Measurements from ENCODE around the gene RELL1.

The RELL1 gene

GRCh38 chr4:37623125-37623524 is 63.1 kb downstream of the RELL1 start:
- no peak for TF ChIP-seq CTCF (IDR thresholded peaks at IDR 0.05; ENCODE audit: low read depth, low read length, missing control alignments)
- DNase-seq (ENCODE audit: extremely low read depth, low read depth), result no peak
- H3K4me3 ChIP-seq (replicated peaks; ENCODE audit: low read depth, low read length), result no peak overlapping the region

- no peak overlapping the region for H3K4me3 ChIP-seq (replicated peaks; ENCODE audit: low read depth, low read length)
- no peak for DNase-seq (ENCODE audit: extremely low read depth, low read depth)
- TF ChIP-seq CTCF (IDR thresholded peaks at IDR 0.05; ENCODE audit: low read depth, low read length, missing control alignments), result no peak
These were observed 66.0 kb downstream of the RELL1 start for GRCh38 chr4:37620176-37620575.

- TF ChIP-seq CTCF (IDR thresholded peaks at IDR 0.05; ENCODE audit: low read depth, low read length, missing control alignments), result no peak
- no peak for DNase-seq (ENCODE audit: extremely low read depth, low read depth)
- H3K4me3 ChIP-seq (replicated peaks; ENCODE audit: low read depth, low read length), result no peak overlapping the region
These were observed 70.5 kb downstream of the RELL1 start for GRCh38 chr4:37615720-37616063.

- no peak for TF ChIP-seq CTCF (IDR thresholded peaks at IDR 0.05; ENCODE audit: low read depth, low read length, missing control alignments)
- H3K4me3 ChIP-seq (replicated peaks; ENCODE audit: low read depth, low read length), result no peak overlapping the region
- no peak for DNase-seq (ENCODE audit: extremely low read depth, low read depth)
These were observed 71.0 kb downstream of the RELL1 start for GRCh38 chr4:37615059-37615719.

GRCh38 chr4:37612811-37613210 is 73.4 kb downstream of the RELL1 start:
- no peak for DNase-seq (ENCODE audit: extremely low read depth, low read depth)
- no peak for TF ChIP-seq CTCF (IDR thresholded peaks at IDR 0.05; ENCODE audit: low read depth, low read length, missing control alignments)
- no peak overlapping the region for H3K4me3 ChIP-seq (replicated peaks; ENCODE audit: low read depth, low read length)

- H3K4me3 ChIP-seq (replicated peaks; ENCODE audit: low read depth, low read length), result no peak overlapping the region
- no peak for TF ChIP-seq CTCF (IDR thresholded peaks at IDR 0.05; ENCODE audit: low read depth, low read length, missing control alignments)
- no peak for DNase-seq (ENCODE audit: extremely low read depth, low read depth)
These were observed 76.5 kb downstream of the RELL1 start for GRCh38 chr4:37609626-37610025.

GRCh38 chr4:37607018-37607417 is 79.2 kb downstream of the RELL1 start:
- DNase-seq (ENCODE audit: extremely low read depth, low read depth), result no peak
- no peak overlapping the region for H3K4me3 ChIP-seq (replicated peaks; ENCODE audit: low read depth, low read length)
- no peak for TF ChIP-seq CTCF (IDR thresholded peaks at IDR 0.05; ENCODE audit: low read depth, low read length, missing control alignments)
